ENCODE measurements around the gene NTRK3. TPM values are rescaled to one million over a fixed set of nuclear protein-coding genes. Genes with fewer than 3 reads are reported as not detected.

The NTRK3 gene
- total RNA-seq (2022) (not detected in 2 replicates), Bru-seq, nascent RNA (percentile 1 among the genes with signal in this experiment), BruChase-seq, experiment 1, labeled RNA remaining after a 2-hour chase (percentile 2 among the genes with signal in this experiment), BruChase-seq, experiment 2, labeled RNA remaining after a 6-hour chase (percentile 1 among the genes with signal in this experiment)
- long read RNA-seq = 0 reads

- no TSS peak for BruUV-seq (replicated peaks)
- H3K27me3 ChIP-seq (replicated peaks; ENCODE audit: control insufficient read depth, insufficient read depth, low read length) = no peaks in the 10 kb centered on the region
- Mint-ChIP-seq H3K4me3 (ENCODE audit: unreplicated experiment) (no peak within 1 kb of the TSS), H3K4me1 (ENCODE audit: low read depth, unreplicated experiment) (no peaks in the 10 kb centered on the region), H3K27ac (ENCODE audit: unreplicated experiment) (no peak within 1 kb of the TSS), H3K27me3 (ENCODE audit: insufficient read depth, unreplicated experiment) (peaks cover 11% of the 10 kb centered on the region), H3K36me3 (ENCODE audit: insufficient read depth, unreplicated experiment) (no peaks in the 10 kb centered on the region), H3K9me3 (ENCODE audit: unreplicated experiment) (no peaks in the 10 kb centered on the region)
- no peak within 1 kb of the TSS for H3K4me3 ChIP-seq (ENCODE audit: low read depth, low read length)
- H3K9me3 ChIP-seq = no peaks in the 10 kb centered on the region
- intact Hi-C loops (cut with micrococcal nuclease; ENCODE audit: unreplicated experiment) = no loop called here
- H3K4me1 ChIP-seq = no peaks in the 10 kb centered on the region
- ChIA-PET CTCF (no interaction called here), POLR2A (no interaction called here)
- DNase-seq = no peak
- no peak for TF ChIP-seq CTCF (IDR thresholded peaks at IDR 0.05; ENCODE audit: insufficient read depth in 1 of 2, low read depth in 1 of 2, low read length in 1 of 2, severe bottlenecking in 1 of 2, unreplicated experiment in 1 of 2)
- H3K36me3 ChIP-seq (ENCODE audit: control insufficient read depth, insufficient read depth, low read length) = no peaks in the 10 kb centered on the region
Observed at GRCh38 chr15:88256279-88257230, at the start of gene NTRK3. NTRK3 (minus strand) TSS chr15:88256739; CDS start chr15:88256153, 586 bp downstream.

- no peak overlapping the region for H3K4me3 ChIP-seq (ENCODE audit: low read depth, low read length)
- Mint-ChIP-seq H3K27ac (ENCODE audit: unreplicated experiment) (no peak overlapping the region), H3K9me3 (ENCODE audit: unreplicated experiment) (no peaks in the 10 kb centered on the region), H3K4me1 (ENCODE audit: low read depth, unreplicated experiment) (no peaks in the 10 kb centered on the region), H3K36me3 (ENCODE audit: insufficient read depth, unreplicated experiment) (no peaks in the 10 kb centered on the region), H3K27me3 (ENCODE audit: insufficient read depth, unreplicated experiment) (peaks cover 5% of the 10 kb centered on the region), H3K4me3 (ENCODE audit: unreplicated experiment) (no peak overlapping the region)
- no peaks in the 10 kb centered on the region for H3K4me1 ChIP-seq
- no peaks in the 10 kb centered on the region for H3K36me3 ChIP-seq (ENCODE audit: control insufficient read depth, insufficient read depth, low read length)
- CTCF ChIA-PET = no interaction called here
- no TSS peak for BruUV-seq (replicated peaks)
- intact Hi-C loops (cut with micrococcal nuclease; ENCODE audit: unreplicated experiment) = no loop called here
- no peaks in the 10 kb centered on the region for H3K9me3 ChIP-seq
- POLR2A ChIA-PET = no interaction called here
- DNase-seq = no peak
- no peaks in the 10 kb centered on the region for H3K27me3 ChIP-seq (replicated peaks; ENCODE audit: control insufficient read depth, insufficient read depth, low read length)
- TF ChIP-seq CTCF (IDR thresholded peaks at IDR 0.05; ENCODE audit: insufficient read depth in 1 of 2, low read depth in 1 of 2, low read length in 1 of 2, severe bottlenecking in 1 of 2, unreplicated experiment in 1 of 2) = no peak
Observed at GRCh38 chr15:88303395-88303794, 46.9 kb upstream of the NTRK3 start.

GRCh38 chr15:88302373-88302772 lies 45.8 kb upstream of the NTRK3 start:
- POLR2A ChIA-PET = no interaction called here
- BruUV-seq (replicated peaks) = no TSS peak

More at GRCh38 chr15:88302373-88302772, 45.8 kb upstream of the NTRK3 start:
- no peak overlapping the region for H3K27ac Mint-ChIP-seq (ENCODE audit: unreplicated experiment)
- CTCF ChIA-PET = no interaction called here
- intact Hi-C loops (cut with micrococcal nuclease; ENCODE audit: unreplicated experiment) = no loop called here
- DNase-seq = no peak
- no peaks in the 10 kb centered on the region for H3K36me3 ChIP-seq (ENCODE audit: control insufficient read depth, insufficient read depth, low read length)
- no peaks in the 10 kb centered on the region for H3K27me3 ChIP-seq (replicated peaks; ENCODE audit: control insufficient read depth, insufficient read depth, low read length)
- no peaks in the 10 kb centered on the region for H3K4me1 Mint-ChIP-seq (ENCODE audit: low read depth, unreplicated experiment)
- no peak overlapping the region for H3K4me3 Mint-ChIP-seq (ENCODE audit: unreplicated experiment)
- H3K4me3 ChIP-seq (ENCODE audit: low read depth, low read length) = no peak overlapping the region
- H3K9me3 Mint-ChIP-seq (ENCODE audit: unreplicated experiment) = no peaks in the 10 kb centered on the region
- H3K36me3 Mint-ChIP-seq (ENCODE audit: insufficient read depth, unreplicated experiment) = no peaks in the 10 kb centered on the region
- H3K9me3 ChIP-seq = no peaks in the 10 kb centered on the region
- H3K4me1 ChIP-seq = no peaks in the 10 kb centered on the region
- peaks cover 2% of the 10 kb centered on the region for H3K27me3 Mint-ChIP-seq (ENCODE audit: insufficient read depth, unreplicated experiment)
- no peak for TF ChIP-seq CTCF (IDR thresholded peaks at IDR 0.05; ENCODE audit: insufficient read depth in 1 of 2, low read depth in 1 of 2, low read length in 1 of 2, severe bottlenecking in 1 of 2, unreplicated experiment in 1 of 2)

All from Caco-2 (cell line).